Left lung (tissue), 10 donors: ENCODE data around the gene ZBTB11. TPM values are rescaled to one million over a fixed set of nuclear protein-coding genes. Genes with fewer than 3 reads are reported as not detected.

Experiments
- ATAC-seq: fragments of 200-7000 bp; cut with Tn5 transposase; one replicate; pipeline ENCODE4 v1.9.1; 2020; ENCODE audit warnings: moderate library complexity
- DNase-seq, 4 donors: peaks; one replicate each; pipeline ENCODE4 v3.0.0-alpha.2; 2013 to 2020
- H3K27ac ChIP-seq, 2 donors: fragments of 200-600 bp; sonication (generic) in 1 of 2; one replicate each; pipeline versions ENCODE4 v1.5.0 to v1.8.0; 2020 to 2021
- H3K27me3 ChIP-seq, 2 donors: fragments of 200-600 bp; sonication (generic) in 1 of 2; one replicate each; pipeline versions ENCODE4 v1.5.0 to v1.8.0; 2020 to 2021
- H3K36me3 ChIP-seq, 2 donors: fragments of 200-600 bp; sonication (generic) in 1 of 2; one replicate each; pipeline versions ENCODE4 v1.5.0 to v1.8.0; 2020 to 2021
- H3K4me1 ChIP-seq, 2 donors: fragments of 200-600 bp; one replicate each; pipeline ENCODE4 v1.8.0; 2021
- H3K4me3 ChIP-seq, 2 donors: fragments of 200-600 bp; sonication (generic) in 1 of 2; one replicate each; pipeline versions ENCODE4 v1.5.0 to v1.8.0; 2020 to 2021; ENCODE audit warnings: mild to moderate bottlenecking in 1 of 2
- H3K9me3 ChIP-seq, 2 donors: fragments of 200-600 bp; sonication (generic) in 1 of 2; one replicate each; pipeline versions ENCODE4 v1.5.0 to v1.8.0; 2020 to 2021
- intact Hi-C, 2 donors: fragments of 100-400 bp; cut with DNase I; formaldehyde crosslinking; loops; one replicate each; pipeline versions ENCODE4 v1.11.2 to v1.14.2; 2022
- polyA plus RNA-seq, 6 donors: library from polyadenylated mRNA; unstranded; fragments of 120-200 nt; gene quantifications; one replicate each; pipeline ENCODE4 v1.2.1, GENCODE V29; 2013; ENCODE audit not compliant: insufficient read length in 6 of 6
- total RNA-seq, 2 donors: library from RNA; stranded (reverse); fragmentation: NEBNext Ultra II Directional; extraction: Animal tissue kit (Norgen Biotek cat#: 25700); gene quantifications; one replicate each; pipeline ENCODE4 v1.2.1, GENCODE V29; 2021
- TF ChIP-seq, protein P1 (sequence below), 2 donors: fragments of 200-600 bp; sonication (generic) in 1 of 2; IDR thresholded peaks; one replicate each; pipeline versions ENCODE4 v1.5.0 to v1.8.0; 2021; ENCODE audit warnings: antibody characterized with exemption in 2 of 2
- donor health status: DM: no; HTN: yes; CAD: no.
- donor health status: DM: no; HTN: no; CAD: no.

ZBTB11 gene
- total and polyA plus RNA-seq, 8 donors: 16.6 to 27.7 (median 25.7) TPM

DNA sequence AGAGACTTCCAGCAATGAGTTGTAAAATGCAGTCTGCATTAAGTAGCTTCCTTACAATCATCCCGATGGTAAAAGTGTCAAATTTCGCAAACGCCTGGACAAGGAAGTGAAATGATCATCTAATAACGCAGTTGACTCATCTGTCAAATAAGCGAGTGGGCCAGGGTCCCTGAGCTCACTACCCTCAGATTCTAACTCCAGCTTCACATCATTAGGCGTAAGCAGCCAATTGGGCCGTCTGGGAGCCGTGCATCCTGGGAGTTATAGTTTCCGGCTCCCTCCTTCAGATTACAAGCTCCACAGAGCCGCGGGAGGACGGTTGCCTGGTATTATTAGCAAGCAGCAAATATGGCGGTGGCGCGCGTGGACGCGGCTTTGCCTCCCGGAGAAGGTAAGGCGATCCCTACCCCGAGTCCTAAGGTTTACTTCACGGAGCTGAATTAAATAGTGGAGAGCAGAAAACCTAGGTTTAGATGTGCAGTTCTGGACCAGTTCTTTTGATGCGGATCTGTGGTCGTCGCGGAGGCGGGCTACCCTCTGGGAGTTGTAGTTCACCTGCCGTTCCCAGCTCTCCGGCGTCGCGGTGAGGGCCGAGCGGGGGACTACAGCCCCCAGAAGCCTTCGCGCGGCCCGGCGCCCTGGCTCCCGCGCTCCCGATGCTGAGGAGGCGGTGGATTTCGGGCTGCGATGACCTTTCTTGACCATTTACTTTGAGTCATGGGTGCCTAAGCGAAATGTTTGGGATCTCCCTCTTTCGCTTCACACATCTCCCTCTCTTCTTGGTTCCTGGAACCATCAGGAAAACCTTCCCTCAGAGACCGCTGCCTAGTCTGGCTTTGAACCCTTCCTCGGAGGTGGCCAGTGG lies 47.6 kb upstream of the ZBTB11 start, which contains the start of gene CEP97:
TSS of gene CEP97 (plus strand) at position 286 of the 865 bp plus-strand sequence. CDS start at position 349, 63 bp downstream.
- Histone ChIP-seq H3K4me1 (peaks cover 4 to 48% of the 10 kb centered on the region in 2 donors), H3K27me3 (no peaks in the 10 kb centered on the region), H3K36me3 (peaks cover 0 to 15% of the 10 kb centered on the region in 2 donors), H3K9me3 (no peaks in the 10 kb centered on the region), H3K4me3 (peak within 1 kb of the TSS; percentile 74 to 80), H3K27ac (peak within 1 kb of the TSS; percentile 53 to 83)
- intact Hi-C loops: no loop called here
- ATAC-seq (peak; percentile 100), DNase-seq (peak; percentile 93 to 97 (median 94))
- TF ChIP-seq, protein P1, sequence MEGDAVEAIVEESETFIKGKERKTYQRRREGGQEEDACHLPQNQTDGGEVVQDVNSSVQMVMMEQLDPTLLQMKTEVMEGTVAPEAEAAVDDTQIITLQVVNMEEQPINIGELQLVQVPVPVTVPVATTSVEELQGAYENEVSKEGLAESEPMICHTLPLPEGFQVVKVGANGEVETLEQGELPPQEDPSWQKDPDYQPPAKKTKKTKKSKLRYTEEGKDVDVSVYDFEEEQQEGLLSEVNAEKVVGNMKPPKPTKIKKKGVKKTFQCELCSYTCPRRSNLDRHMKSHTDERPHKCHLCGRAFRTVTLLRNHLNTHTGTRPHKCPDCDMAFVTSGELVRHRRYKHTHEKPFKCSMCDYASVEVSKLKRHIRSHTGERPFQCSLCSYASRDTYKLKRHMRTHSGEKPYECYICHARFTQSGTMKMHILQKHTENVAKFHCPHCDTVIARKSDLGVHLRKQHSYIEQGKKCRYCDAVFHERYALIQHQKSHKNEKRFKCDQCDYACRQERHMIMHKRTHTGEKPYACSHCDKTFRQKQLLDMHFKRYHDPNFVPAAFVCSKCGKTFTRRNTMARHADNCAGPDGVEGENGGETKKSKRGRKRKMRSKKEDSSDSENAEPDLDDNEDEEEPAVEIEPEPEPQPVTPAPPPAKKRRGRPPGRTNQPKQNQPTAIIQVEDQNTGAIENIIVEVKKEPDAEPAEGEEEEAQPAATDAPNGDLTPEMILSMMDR (IDR thresholded peaks at IDR 0.05): no peak

DNA sequence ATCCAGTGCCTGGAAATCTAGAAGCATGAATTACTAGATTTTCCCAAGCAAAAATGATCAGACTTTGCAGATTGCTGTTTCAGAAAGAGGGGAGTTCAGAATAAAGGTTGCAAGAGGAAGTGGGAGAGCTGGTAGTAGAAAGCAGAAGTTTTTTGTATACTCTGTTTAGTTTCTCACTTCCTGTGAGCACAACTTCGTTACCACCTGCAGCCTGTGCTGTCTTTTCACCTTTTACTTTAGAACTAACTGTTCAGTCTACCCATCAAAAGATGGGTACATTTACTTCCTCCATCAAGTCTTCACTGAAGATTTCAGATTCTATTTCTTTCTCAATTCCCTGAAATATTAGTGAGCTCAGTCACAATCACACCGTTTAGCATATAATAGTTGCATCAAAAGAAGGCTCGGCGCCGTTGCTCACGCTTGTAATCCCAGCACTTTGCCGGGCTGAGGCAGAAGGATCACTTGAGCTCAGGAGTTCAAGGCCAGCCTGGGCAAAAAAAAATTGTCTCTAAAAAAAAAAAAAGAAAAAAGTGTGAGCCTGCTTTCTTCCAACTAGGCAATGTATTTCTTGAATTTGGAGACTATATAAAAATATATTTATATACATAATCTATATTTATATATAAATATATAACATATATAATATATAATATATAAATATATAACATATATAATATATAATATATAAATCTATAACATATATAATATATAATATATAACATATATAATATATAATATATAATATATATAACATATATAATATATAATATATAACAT lies 45.7 kb upstream of the ZBTB11 start:
- Histone ChIP-seq H3K27ac (peak overlapping the region in 1 of 2 donors; percentile 74), H3K4me3 (no peak overlapping the region), H3K27me3 (no peaks in the 10 kb centered on the region), H3K36me3 (no peaks in the 10 kb centered on the region), H3K4me1 (peaks cover 4 to 48% of the 10 kb centered on the region in 2 donors), H3K9me3 (no peaks in the 10 kb centered on the region)
- intact Hi-C loops: no loop called here
- no peak for DNase-seq
- TF ChIP-seq, protein P1 (IDR thresholded peaks at IDR 0.05): no peak
- no peak for ATAC-seq

DNA sequence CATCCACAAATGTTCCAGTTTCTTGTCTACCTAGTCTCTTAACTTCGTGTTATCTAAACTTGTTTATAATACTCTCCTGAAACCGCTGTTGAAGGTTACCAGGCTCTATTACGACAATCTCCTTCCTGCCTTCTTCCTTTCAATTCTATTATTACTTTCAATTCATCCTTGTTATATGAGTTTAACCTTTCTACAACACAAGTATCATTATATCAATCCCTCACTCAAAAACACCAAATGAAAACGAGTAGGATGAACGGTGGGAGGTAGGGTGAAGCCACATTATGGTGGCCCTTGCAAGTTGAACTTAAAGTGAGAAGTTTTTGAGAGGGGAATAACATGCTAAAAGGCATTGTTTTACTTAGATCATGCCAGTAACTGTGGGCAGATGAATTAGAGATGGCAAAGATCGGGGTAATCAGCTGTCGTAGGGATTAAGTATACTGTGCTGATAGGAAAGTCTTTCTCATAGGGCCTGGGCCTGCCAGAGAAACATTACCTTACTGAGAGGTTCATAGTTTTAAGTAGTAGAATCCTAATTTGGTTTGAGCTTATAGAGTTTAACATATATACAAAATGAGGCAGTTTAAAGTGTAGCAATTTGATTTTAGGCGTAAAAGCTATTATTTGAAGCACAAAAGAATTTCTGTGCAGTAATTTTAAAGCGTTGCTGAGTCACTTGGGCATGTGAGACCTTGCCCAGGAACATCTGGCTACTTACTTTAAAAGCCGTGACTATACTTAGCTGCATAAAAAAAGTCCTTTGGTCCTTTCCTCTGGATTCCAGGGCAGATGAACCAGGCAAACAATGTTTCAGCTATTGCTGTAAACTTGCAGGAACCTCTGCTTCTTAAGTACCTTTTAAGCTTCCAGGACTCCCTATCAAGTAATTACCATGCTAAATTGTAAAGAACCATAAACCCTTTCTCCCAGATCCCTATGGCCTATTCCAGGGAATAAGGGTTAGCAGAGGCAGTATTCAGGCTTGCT lies 44.2 kb upstream of the ZBTB11 start:
- intact Hi-C loops: no loop called here
- peaks cover 4 to 43% of the 10 kb centered on the region in 2 donors for H3K4me1 ChIP-seq
- DNase-seq (no peak), ATAC-seq (no peak)
- H3K27me3 ChIP-seq: no peaks in the 10 kb centered on the region
- H3K27ac ChIP-seq: peak overlapping the region in 1 of 2 donors; percentile 74
- no peaks in the 10 kb centered on the region for H3K36me3 ChIP-seq
- no peaks in the 10 kb centered on the region for H3K9me3 ChIP-seq
- TF ChIP-seq, protein P1 (IDR thresholded peaks at IDR 0.05): no peak
- H3K4me3 ChIP-seq: no peak overlapping the region

DNA sequence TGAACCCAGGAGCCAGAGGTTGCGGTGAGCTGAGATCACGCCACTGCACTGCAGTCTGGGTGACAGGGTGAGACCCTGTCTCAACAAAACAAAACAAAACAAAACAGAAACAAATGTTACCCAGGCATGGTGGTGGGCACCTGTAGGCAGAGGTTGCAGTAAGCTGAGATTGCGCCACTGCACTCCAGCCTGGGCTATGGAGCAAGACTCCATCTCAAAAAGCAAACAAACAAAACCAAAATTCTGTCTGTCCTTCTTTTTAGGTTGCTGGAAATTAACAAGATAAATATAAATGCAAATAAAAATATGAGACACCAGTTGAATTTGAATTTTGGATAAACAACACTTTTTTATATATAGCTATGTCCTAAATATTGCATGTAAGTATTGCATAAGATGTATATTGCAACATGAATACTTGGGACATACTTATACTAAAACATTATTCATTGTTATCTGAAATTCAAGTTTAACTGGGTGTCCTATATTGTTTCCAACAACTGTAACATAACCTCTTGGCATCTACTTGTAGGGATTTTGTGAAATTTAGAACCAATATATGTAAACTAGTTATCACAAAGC lies 42.8 kb upstream of the ZBTB11 start:
- Histone ChIP-seq H3K27ac (no peak overlapping the region), H3K4me1 (peaks cover 4 to 35% of the 10 kb centered on the region in 2 donors), H3K9me3 (no peaks in the 10 kb centered on the region), H3K36me3 (no peaks in the 10 kb centered on the region), H3K27me3 (no peaks in the 10 kb centered on the region), H3K4me3 (no peak overlapping the region)
- TF ChIP-seq, protein P1 (IDR thresholded peaks at IDR 0.05): no peak
- intact Hi-C loops: no loop called here
- DNase-seq: no peak
- ATAC-seq: no peak
